Smooth muscle cell (in vitro differentiated cells): ENCODE results near the gene TFDP2. TPM values are rescaled to one million over a fixed set of nuclear protein-coding genes. Genes with fewer than 3 reads are reported as not detected.

Experiments used
- DNase-seq: peaks from one replicate; lab custom pipeline; 2025; ENCODE audit not compliant: unreplicated experiment; lab: John Stamatoyannopoulos, UW
- H2AFZ ChIP-seq: fragments of 200-600 bp; sonication (generic); 2 replicates; pipeline ENCODE4 v1.6.0; 2016; ENCODE audit warnings: antibody characterized with exemption, low read depth, mild to moderate bottlenecking
- H3F3A ChIP-seq: fragments of 200-600 bp; sonication (generic); 2 replicates; pipeline ENCODE4 v1.6.0; 2017; ENCODE audit warnings: antibody characterized with exemption, low read depth
- H3K27ac ChIP-seq: fragments of 200-600 bp; sonication (generic); 2 replicates; pipeline ENCODE4 v1.5.1; 2016; ENCODE audit warnings: low read depth, mild to moderate bottlenecking
- H3K27me3 ChIP-seq: fragments of 200-600 bp; sonication (generic); 2 replicates; pipeline ENCODE4 v1.6.1; 2016; ENCODE audit warnings: low read depth, mild to moderate bottlenecking
- H3K36me3 ChIP-seq: fragments of 200-600 bp; sonication (generic); 2 replicates; pipeline ENCODE4 v1.5.1; 2016; ENCODE audit warnings: low read depth
- H3K4me1 ChIP-seq: fragments of 200-600 bp; sonication (generic); 2 replicates; pipeline ENCODE4 v1.5.1; 2016; ENCODE audit warnings: low read depth
- H3K4me2 ChIP-seq: fragments of 200-600 bp; sonication (generic); 2 replicates; pipeline ENCODE4 v1.6.0; 2016; ENCODE audit warnings: mild to moderate bottlenecking
- H3K4me3 ChIP-seq: fragments of 200-600 bp; sonication (generic); 2 replicates; pipeline ENCODE4 v1.5.1; 2016; ENCODE audit warnings: mild to moderate bottlenecking
- H3K79me2 ChIP-seq: fragments of 200-600 bp; sonication (generic); 2 replicates; pipeline ENCODE4 v1.6.0; 2016; ENCODE audit warnings: low read depth, mild to moderate bottlenecking
- H3K9ac ChIP-seq: fragments of 200-600 bp; sonication (generic); 2 replicates; pipeline ENCODE4 v1.6.0; 2016; ENCODE audit warnings: low read depth
- H3K9me3 ChIP-seq: fragments of 200-600 bp; sonication (generic); replicated peaks from 2 replicates; pipeline ENCODE4 v1.5.1; 2016; ENCODE audit warnings: low read depth
- H4K20me1 ChIP-seq: fragments of 200-600 bp; sonication (generic); 2 replicates; pipeline ENCODE4 v1.6.0; 2016; ENCODE audit warnings: low read depth
- WGBS: methylation state at CpG from one replicate; pipeline ENCODE4 v1.1.7; 2016; ENCODE audit warnings: low lambda C conversion rate; 5-methylcytosine and 5-hydroxymethylcytosine counted together
- polyA plus RNA-seq: library from polyadenylated mRNA; unstranded; fragments of >200 nt; fragmentation: Nextera tagmentation; extraction: Ambion mirVana; gene quantifications from 2 replicates; pipeline ENCODE4 v1.2.1, GENCODE V29; 2016
- total RNA-seq: library from RNA; depleted of rRNA; stranded (reverse); fragments of >200 nt; gene quantifications from 2 replicates; pipeline ENCODE4 v1.2.3, GENCODE V29; 2014
- TF ChIP-seq, protein P1 (sequence below): fragments of 200-600 bp; sonication (generic); IDR thresholded peaks from 2 replicates; pipeline ENCODE4 v1.5.1; 2017; ENCODE audit warnings: borderline replicate concordance, mild to moderate bottlenecking, antibody characterized with exemption; ENCODE audit not compliant: insufficient read depth, poor library complexity, severe bottlenecking

Gene TFDP2
- total and polyA plus RNA-seq, 2 experiments from 2014 or later, result 39.9 to 54.3 TPM

DNA sequence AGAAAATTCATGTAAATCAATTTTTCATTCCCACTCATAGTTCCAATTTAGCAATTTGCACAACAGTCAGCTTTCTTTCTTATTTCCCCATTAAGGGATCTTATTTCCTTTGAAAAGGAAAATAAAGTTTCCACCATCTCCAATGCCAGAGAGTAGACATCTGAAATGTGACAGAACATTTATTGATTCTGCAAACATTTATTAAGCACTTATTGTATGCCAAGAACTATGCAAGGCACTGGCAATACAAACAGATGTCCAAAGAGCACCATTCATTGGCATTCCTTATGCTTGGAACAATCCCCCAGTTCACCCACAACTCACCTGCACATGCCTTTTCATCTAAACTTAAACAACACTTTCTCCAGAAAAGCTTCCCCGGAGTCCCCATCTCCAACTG lies 2.5 kb upstream of the TFDP2 start:
- no peaks in the 10 kb centered on the region for H3K36me3 ChIP-seq
- no peak overlapping the region for H3K4me3 ChIP-seq
- WGBS, result 81% methylated on average over 1 of the region's 1 CpG
- no peak overlapping the region for H2AFZ ChIP-seq
- H3K27me3 ChIP-seq, result peaks cover 7% of the 10 kb centered on the region
- H3K27ac ChIP-seq, result no peak overlapping the region
- H3K9me3 ChIP-seq, result no peaks in the 10 kb centered on the region
- H3K4me1 ChIP-seq, result no peaks in the 10 kb centered on the region
- no peak overlapping the region for H3K9ac ChIP-seq
- no peaks in the 10 kb centered on the region for H4K20me1 ChIP-seq
- TF ChIP-seq, protein P1, sequence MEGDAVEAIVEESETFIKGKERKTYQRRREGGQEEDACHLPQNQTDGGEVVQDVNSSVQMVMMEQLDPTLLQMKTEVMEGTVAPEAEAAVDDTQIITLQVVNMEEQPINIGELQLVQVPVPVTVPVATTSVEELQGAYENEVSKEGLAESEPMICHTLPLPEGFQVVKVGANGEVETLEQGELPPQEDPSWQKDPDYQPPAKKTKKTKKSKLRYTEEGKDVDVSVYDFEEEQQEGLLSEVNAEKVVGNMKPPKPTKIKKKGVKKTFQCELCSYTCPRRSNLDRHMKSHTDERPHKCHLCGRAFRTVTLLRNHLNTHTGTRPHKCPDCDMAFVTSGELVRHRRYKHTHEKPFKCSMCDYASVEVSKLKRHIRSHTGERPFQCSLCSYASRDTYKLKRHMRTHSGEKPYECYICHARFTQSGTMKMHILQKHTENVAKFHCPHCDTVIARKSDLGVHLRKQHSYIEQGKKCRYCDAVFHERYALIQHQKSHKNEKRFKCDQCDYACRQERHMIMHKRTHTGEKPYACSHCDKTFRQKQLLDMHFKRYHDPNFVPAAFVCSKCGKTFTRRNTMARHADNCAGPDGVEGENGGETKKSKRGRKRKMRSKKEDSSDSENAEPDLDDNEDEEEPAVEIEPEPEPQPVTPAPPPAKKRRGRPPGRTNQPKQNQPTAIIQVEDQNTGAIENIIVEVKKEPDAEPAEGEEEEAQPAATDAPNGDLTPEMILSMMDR, result no peak
- no peak for DNase-seq
- no peaks in the 10 kb centered on the region for H3F3A ChIP-seq
- no peaks in the 10 kb centered on the region for H3K79me2 ChIP-seq
- H3K4me2 ChIP-seq, result no peak overlapping the region

DNA sequence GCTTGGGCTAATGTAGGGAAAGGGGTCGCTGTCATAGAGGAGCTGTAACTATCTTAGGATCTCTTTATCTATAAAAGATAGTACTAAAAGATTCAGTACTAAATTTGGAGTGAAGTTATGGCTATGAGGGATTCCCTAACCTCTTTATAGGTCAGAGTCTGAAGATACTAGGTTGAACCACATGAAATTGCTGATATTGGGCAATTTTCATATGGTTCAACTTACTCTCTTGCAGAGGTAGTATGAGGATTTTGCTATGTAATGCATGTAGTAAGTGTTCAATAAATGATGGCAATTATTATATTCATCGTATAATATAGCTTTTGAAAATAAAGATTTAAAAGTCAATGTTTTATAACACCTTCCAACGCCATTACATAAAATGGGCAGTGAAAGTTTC lies 1.9 kb upstream of the TFDP2 start:
- no peak overlapping the region for H3K4me2 ChIP-seq
- H3K4me1 ChIP-seq, result no peaks in the 10 kb centered on the region
- no peak overlapping the region for H3K4me3 ChIP-seq
- no peak overlapping the region for H3K9ac ChIP-seq
- H3K36me3 ChIP-seq, result no peaks in the 10 kb centered on the region
- H2AFZ ChIP-seq, result no peak overlapping the region
- no peak overlapping the region for H3K27ac ChIP-seq
- peaks cover 7% of the 10 kb centered on the region for H3K27me3 ChIP-seq
- H3K9me3 ChIP-seq, result no peaks in the 10 kb centered on the region
- TF ChIP-seq, protein P1, result no peak
- WGBS, result 83% methylated on average over 3 of the region's 3 CpGs
- H3K79me2 ChIP-seq, result no peaks in the 10 kb centered on the region
- no peak for DNase-seq
- no peaks in the 10 kb centered on the region for H3F3A ChIP-seq
- H4K20me1 ChIP-seq, result no peaks in the 10 kb centered on the region

DNA sequence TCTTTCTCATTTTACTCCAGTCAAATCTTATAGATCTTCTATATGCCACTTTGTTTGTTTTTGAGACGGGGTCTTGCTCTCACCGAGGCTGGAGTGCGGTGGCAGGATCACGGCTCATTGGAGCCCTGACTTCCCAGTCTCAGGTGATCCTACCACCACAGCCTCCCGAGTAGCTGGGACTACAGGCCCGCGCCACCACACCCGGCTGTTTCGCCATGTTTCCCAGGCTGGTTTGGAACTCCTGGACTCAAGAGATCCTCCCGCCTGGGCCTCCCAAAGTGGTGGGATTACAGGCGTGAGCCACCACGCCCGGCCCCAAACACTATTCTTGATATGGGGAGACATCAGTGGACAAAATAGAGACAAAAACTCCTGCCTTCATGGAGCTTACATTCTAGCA lies 927 bp upstream of the TFDP2 start:
- no peak for DNase-seq
- no peaks in the 10 kb centered on the region for H4K20me1 ChIP-seq
- TF ChIP-seq, protein P1, result no peak
- peaks cover 7% of the 10 kb centered on the region for H3K27me3 ChIP-seq
- H3K4me3 ChIP-seq, result no peak overlapping the region
- no peaks in the 10 kb centered on the region for H3K36me3 ChIP-seq
- no peak overlapping the region for H3K27ac ChIP-seq
- H3K9ac ChIP-seq, result no peak overlapping the region
- no peaks in the 10 kb centered on the region for H3K9me3 ChIP-seq
- no peaks in the 10 kb centered on the region for H3K79me2 ChIP-seq
- no peaks in the 10 kb centered on the region for H3F3A ChIP-seq
- H3K4me2 ChIP-seq, result no peak overlapping the region
- 95% methylated on average over 13 of the region's 13 CpGs for WGBS
- no peak overlapping the region for H2AFZ ChIP-seq
- no peaks in the 10 kb centered on the region for H3K4me1 ChIP-seq

DNA sequence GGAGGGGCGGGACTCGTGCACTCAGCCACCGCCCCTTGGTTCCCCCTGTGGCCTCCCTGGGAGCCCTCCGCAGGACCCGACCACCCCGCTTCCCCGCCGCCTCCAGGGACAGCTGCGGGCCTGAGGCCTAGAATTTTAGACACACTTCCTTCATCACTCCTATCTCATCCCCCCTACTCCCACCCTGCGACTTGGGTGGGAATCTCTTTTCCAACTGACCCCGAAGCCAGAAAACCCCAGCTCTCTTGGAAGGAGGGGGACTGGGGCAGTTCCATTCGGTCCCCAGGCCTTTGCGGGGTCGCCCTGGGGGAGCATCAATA lies 289 bp upstream of the TFDP2 start:
- WGBS, result 11% methylated on average over 13 of the region's 14 CpGs
- Histone ChIP-seq H2AFZ (peak overlapping the region; percentile 85), H3K9ac (no peak overlapping the region)

More for the DNA sequence above, 289 bp upstream of the TFDP2 start:
- TF ChIP-seq, protein P1, result no peak
- no peak overlapping the region for H3K27ac ChIP-seq
- H3K79me2 ChIP-seq, result no peaks in the 10 kb centered on the region
- no peak for DNase-seq
- no peaks in the 10 kb centered on the region for H4K20me1 ChIP-seq
- H3K9me3 ChIP-seq, result no peaks in the 10 kb centered on the region
- no peaks in the 10 kb centered on the region for H3K36me3 ChIP-seq
- H3K27me3 ChIP-seq, result peaks cover 7% of the 10 kb centered on the region
- peak overlapping the region; percentile 87 for H3K4me3 ChIP-seq
- H3K4me2 ChIP-seq, result peak overlapping the region; percentile 90
- H3K4me1 ChIP-seq, result peaks cover 4% of the 10 kb centered on the region
- no peaks in the 10 kb centered on the region for H3F3A ChIP-seq
